Gastrocnemius medialis (tissue), 4 donors: ENCODE measurements around the gene DCDC2C.

Experiments used
- CTCF ChIP-seq, 5 experiments: fragments of 450-650 bp in 3 of 5; fragments of 200-600 bp in 2 of 5; sonication (generic) in 2 of 5; IDR thresholded peaks in 4 of 5; conservative IDR thresholded peaks in 1 of 5; 1 replicate in 4 of 5; 2 replicates in 1 of 5; pipeline ENCODE4 v1.5.1; 2016 to 2019; ENCODE audit warnings: antibody characterized with exemption in 5 of 5, mild to moderate bottlenecking in 3 of 5, moderate library complexity in 3 of 5
- POLR2A ChIP-seq, 2 donors: fragments of 450-650 bp; IDR thresholded peaks; one replicate each; pipeline ENCODE4 v1.6.1; 2017; ENCODE audit warnings: antibody characterized with exemption in 2 of 2, mild to moderate bottlenecking in 2 of 2, moderate library complexity in 2 of 2

- no peak for TF ChIP-seq CTCF (IDR thresholded peaks at IDR 0.05 in 4 of 5, conservative IDR thresholded peaks at IDR 0.05 in 1 of 5)
- TF ChIP-seq POLR2A (IDR thresholded peaks at IDR 0.05), result no peak
These were observed 82.5 kb downstream of the DCDC2C start for GRCh38 chr2:3785890-3786273.
